SK-N-SH (cell line): Measurements from ENCODE around the gene METRNL. TPM values are rescaled to one million over a fixed set of nuclear protein-coding genes. Genes with fewer than 3 reads are reported as not detected.

Source experiments
- CTCF ChIA-PET: fragments of 300-600, 350-600 bp; formaldehyde crosslinking; extraction: SDS; loops from one replicate; lab custom pipeline; 2021; lab: Yijun Ruan, JAX
- POLR2A ChIA-PET: fragments of 350-600 bp; sonication (Branson Sonifier 250); formaldehyde crosslinking; extraction: SDS; loops from one replicate; lab custom pipeline; 2020; ENCODE audit warnings: antibody characterized with exemption, inconsistent platforms; lab: Yijun Ruan, JAX
- DNase-seq: peaks from one replicate; pipeline ENCODE4 v3.0.0; 2012
- H2AFZ ChIP-seq: fragments of 200-600 bp; sonication (generic); 2 replicates; pipeline ENCODE4 v1.8.1; 2016; ENCODE audit warnings: antibody characterized with exemption, mild to moderate bottlenecking, low read depth
- H3F3A ChIP-seq: fragments of 200-600 bp; sonication (generic); replicated peaks from 2 replicates; pipeline ENCODE3; 2016; ENCODE audit warnings: antibody characterized with exemption, mild to moderate bottlenecking; ENCODE audit not compliant: insufficient read depth
- H3K27ac ChIP-seq, 2 experiments: fragments of 200-500 bp in 1 of 2; fragments of 200-600 bp in 1 of 2; sonication (Bioruptor generic) in 1 of 2; sonication (generic), shearing (Covaris generic) in 1 of 2; 2 replicates each; pipeline versions ENCODE4 v1.5.1 to v1.6.1; 2014 to 2016; ENCODE audit warnings: low read depth in 2 of 2, inconsistent platforms in 1 of 2, low read length in 1 of 2, mild to moderate bottlenecking in 1 of 2, mixed read lengths in 1 of 2
- H3K27me3 ChIP-seq: fragments of 200-600 bp; sonication (generic), shearing (Covaris generic); 2 replicates; pipeline ENCODE4 v1.6.1; 2016; ENCODE audit warnings: mixed run types; ENCODE audit not compliant: insufficient read depth
- H3K36me3 ChIP-seq, 2 experiments: fragments of 200-500 bp in 1 of 2; fragments of 200-600 bp in 1 of 2; sonication (Bioruptor generic) in 1 of 2; sonication (generic) in 1 of 2; replicated peaks in 1 of 2; 2 replicates each; pipeline versions ENCODE3 to v1.5.1; 2014 to 2016; ENCODE audit warnings: low read length in 1 of 2, mild to moderate bottlenecking in 1 of 2; ENCODE audit not compliant: insufficient read depth in 2 of 2, control insufficient read depth in 1 of 2
- H3K4me1 ChIP-seq, 2 experiments: fragments of 200-500 bp in 1 of 2; fragments of 200-600 bp in 1 of 2; sonication (Bioruptor generic) in 1 of 2; sonication (generic), shearing (Covaris generic) in 1 of 2; 2 replicates each; pipeline versions ENCODE4 v1.5.1 to v1.6.1; 2014 to 2016; ENCODE audit warnings: low read depth in 1 of 2, low read length in 1 of 2, mixed run types in 1 of 2; ENCODE audit not compliant: insufficient read depth in 2 of 2, control insufficient read depth in 1 of 2
- H3K4me2 ChIP-seq: fragments of 200-600 bp; sonication (generic), shearing (Covaris generic); 2 replicates; pipeline ENCODE4 v1.6.1; 2017; ENCODE audit warnings: mixed run types
- H3K4me3 ChIP-seq, 2 experiments: fragments of 200-500 bp in 1 of 2; fragments of 200-600 bp in 1 of 2; sonication (Bioruptor generic) in 1 of 2; sonication (generic), shearing (Covaris generic) in 1 of 2; 2 replicates each; pipeline versions ENCODE4 v1.5.1 to v1.8.1; 2014 to 2016; ENCODE audit warnings: low read depth in 2 of 2, inconsistent platforms in 1 of 2, low read length in 1 of 2, mild to moderate bottlenecking in 1 of 2, mixed read lengths in 1 of 2, moderate library complexity in 1 of 2
- H3K79me2 ChIP-seq: fragments of 200-600 bp; sonication (generic); 2 replicates; pipeline ENCODE4 v1.8.1; 2017; ENCODE audit warnings: mild to moderate bottlenecking; ENCODE audit not compliant: insufficient read depth
- H3K9ac ChIP-seq: fragments of 200-600 bp; sonication (generic); 2 replicates; pipeline ENCODE4 v1.6.1; 2017; ENCODE audit warnings: mixed run types
- H3K9me2 ChIP-seq: fragments of 200-600 bp; sonication (generic); 2 replicates; pipeline ENCODE4 v1.6.1; 2017; ENCODE audit warnings: mixed run types
- H3K9me3 ChIP-seq: fragments of 200-600 bp; sonication (generic); 2 replicates; pipeline ENCODE4 v1.6.1; 2017; ENCODE audit warnings: mixed run types, mild to moderate bottlenecking, moderate library complexity
- H4K20me1 ChIP-seq: fragments of 200-600 bp; sonication (generic); 2 replicates; pipeline ENCODE4 v1.6.1; 2017; ENCODE audit warnings: mild to moderate bottlenecking, mixed run types; ENCODE audit not compliant: insufficient read depth
- EP300 ChIP-seq, 2 experiments: IDR thresholded peaks; 2 replicates each; pipeline versions ENCODE4 v1.4.0 to v1.6.1; 2012; ENCODE audit warnings: borderline replicate concordance in 1 of 2, low read depth in 1 of 2, low read length in 1 of 2
- GABPA ChIP-seq: IDR thresholded peaks from 2 replicates; pipeline ENCODE4 v1.4.0; 2012; ENCODE audit warnings: low read depth, mild to moderate bottlenecking
- JUND ChIP-seq: IDR thresholded peaks from 2 replicates; pipeline ENCODE4 v1.4.0; 2012
- MEF2A ChIP-seq: IDR thresholded peaks from 2 replicates; pipeline ENCODE4 v1.4.0; 2012; ENCODE audit warnings: low read depth, borderline replicate concordance
- RCOR1 ChIP-seq: fragments of 150-350 bp; IDR thresholded peaks from 2 replicates; pipeline ENCODE4 v1.6.1; 2017; ENCODE audit warnings: antibody characterized with exemption, low read length
- RFX5 ChIP-seq: IDR thresholded peaks from 2 replicates; pipeline ENCODE4 v1.6.1; 2012; ENCODE audit warnings: mild to moderate bottlenecking, improper control_type of control experiment, low read length
- SMC3 ChIP-seq: IDR thresholded peaks from 2 replicates; pipeline ENCODE4 v1.6.1; 2012; ENCODE audit warnings: low read depth, low read length, improper control_type of control experiment
- USF2 ChIP-seq: fragments of 150-350 bp; IDR thresholded peaks from 2 replicates; pipeline ENCODE4 v1.6.1; 2017; ENCODE audit warnings: antibody characterized with exemption, low read length, low read depth, borderline replicate concordance
- ZBTB33 ChIP-seq: IDR thresholded peaks from 2 replicates; pipeline ENCODE4 v1.4.0; 2012; ENCODE audit warnings: low read depth, borderline replicate concordance
- WGBS: methylation state at CpG from one replicate; pipeline ENCODE4 v1.1.6; 2017; ENCODE audit warnings: low lambda C conversion rate; 5-methylcytosine and 5-hydroxymethylcytosine counted together
- polyA plus RNA-seq, 3 experiments: library from polyadenylated mRNA; depleted of rRNA; stranded (reverse); fragments of >200 nt; gene quantifications; 2 replicates each; pipeline ENCODE4 v1.2.3, GENCODE V29; 2012

The METRNL gene
- polyA plus RNA-seq, 1 of the 3 experiments (the other 2 are of a cell fraction): 75.5 TPM

GRCh38 chr17:83115202-83115651 lies 35.8 kb downstream of the METRNL start:
- no peaks in the 10 kb centered on the region for H3K9me2 ChIP-seq
- WGBS: 89% methylated on average over 19 of the region's 19 CpGs
- H3K36me3 ChIP-seq: no peaks in the 10 kb centered on the region
- CTCF ChIA-PET: no interaction called here
- H2AFZ ChIP-seq: no peak overlapping the region
- no peak for DNase-seq
- POLR2A ChIA-PET: no interaction called here
- H3K9me3 ChIP-seq: no peaks in the 10 kb centered on the region
- no peak overlapping the region for H3K27ac ChIP-seq
- H3K79me2 ChIP-seq: no peaks in the 10 kb centered on the region
- H3K27me3 ChIP-seq: peaks cover under 1% of the 10 kb centered on the region; the same call in 1 of the 2 replicates
- no peaks in the 10 kb centered on the region for H4K20me1 ChIP-seq
- no peak overlapping the region for H3K9ac ChIP-seq
- no peak for TF ChIP-seq SMC3
- no peak for TF ChIP-seq GABPA
- TF ChIP-seq RCOR1: no peak
- TF ChIP-seq USF2: no peak
- TF ChIP-seq EP300 (IDR thresholded peaks at IDR 0.05; ENCODE audit: borderline replicate concordance in 1 of 2, low read depth in 1 of 2, low read length in 1 of 2): no peak
- TF ChIP-seq MEF2A: no peak
- no peak for TF ChIP-seq ZBTB33
- TF ChIP-seq JUND: no peak
- peaks cover 7 to 9% of the 10 kb centered on the region in 2 experiments for H3K4me1 ChIP-seq
- no peak overlapping the region for H3K4me3 ChIP-seq
- no peak overlapping the region for H3K4me2 ChIP-seq
- H3F3A ChIP-seq: peaks cover 3% of the 10 kb centered on the region

- H3K4me1 ChIP-seq: peaks cover 2% of the 10 kb centered on the region in 2 experiments; a peak in 3 of 4 replicates
- TF ChIP-seq RFX5 (no peak), GABPA (no peak)
- TF ChIP-seq, all 33 proteins: peak for 0
- peaks cover 5% of the 10 kb centered on the region; the same call in 1 of the 2 replicates for H3K27me3 ChIP-seq
- H3K4me3 ChIP-seq: no peak overlapping the region
- DNase-seq: no peak
- H3K9me3 ChIP-seq: no peaks in the 10 kb centered on the region
- H4K20me1 ChIP-seq: no peaks in the 10 kb centered on the region
- H3F3A ChIP-seq: no peaks in the 10 kb centered on the region
- H3K27ac ChIP-seq: no peak overlapping the region
- no peaks in the 10 kb centered on the region for H3K9me2 ChIP-seq
- no peaks in the 10 kb centered on the region for H3K79me2 ChIP-seq
- no peaks in the 10 kb centered on the region for H3K36me3 ChIP-seq
- no peak overlapping the region for H2AFZ ChIP-seq
- no peak overlapping the region for H3K9ac ChIP-seq
- H3K4me2 ChIP-seq: no peak overlapping the region
- ChIA-PET CTCF (interaction anchor here (1.4 kb wide), 1 partner anchor 16 kb away, joined by 3 read pairs; no protein-coding TSS in a partner anchor), POLR2A (no interaction called here)
- 85% methylated on average over 9 of the region's 18 CpGs for WGBS
Measured at GRCh38 chr17:83115832-83116231, 36.4 kb downstream of the METRNL start.
